ENCODE data around the gene SRBD1. TPM values are rescaled to one million over a fixed set of nuclear protein-coding genes. Genes with fewer than 3 reads are reported as not detected.

Gene SRBD1
- total and polyA plus RNA-seq, 10 donors, result 4.6 to 57.8 (median 25.8) TPM

DNA sequence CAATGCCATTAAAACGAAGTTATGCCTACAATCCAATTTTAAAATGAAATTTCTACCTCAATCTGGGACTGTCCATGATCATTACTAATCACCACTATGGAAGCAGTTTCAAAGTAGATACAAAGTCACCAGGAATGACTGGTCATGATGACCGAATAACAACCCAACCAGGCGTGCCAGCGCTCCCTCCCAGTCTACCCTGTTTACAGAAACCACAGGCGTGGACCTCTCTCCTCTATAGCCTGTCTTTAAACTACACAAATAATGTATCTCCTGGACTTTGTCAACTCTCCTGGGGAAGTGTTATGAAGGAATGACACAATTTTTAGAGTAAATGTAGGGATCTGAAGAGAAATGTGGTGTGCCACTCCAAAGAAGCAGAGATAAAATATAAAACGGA, 150.2 kb downstream of the SRBD1 start:
- TF ChIP-seq POLR2A (IDR thresholded peaks at IDR 0.05), result no peak
- TF ChIP-seq POLR2AphosphoS5 (IDR thresholded peaks at IDR 0.05), result no peak
- TF ChIP-seq, protein P1, sequence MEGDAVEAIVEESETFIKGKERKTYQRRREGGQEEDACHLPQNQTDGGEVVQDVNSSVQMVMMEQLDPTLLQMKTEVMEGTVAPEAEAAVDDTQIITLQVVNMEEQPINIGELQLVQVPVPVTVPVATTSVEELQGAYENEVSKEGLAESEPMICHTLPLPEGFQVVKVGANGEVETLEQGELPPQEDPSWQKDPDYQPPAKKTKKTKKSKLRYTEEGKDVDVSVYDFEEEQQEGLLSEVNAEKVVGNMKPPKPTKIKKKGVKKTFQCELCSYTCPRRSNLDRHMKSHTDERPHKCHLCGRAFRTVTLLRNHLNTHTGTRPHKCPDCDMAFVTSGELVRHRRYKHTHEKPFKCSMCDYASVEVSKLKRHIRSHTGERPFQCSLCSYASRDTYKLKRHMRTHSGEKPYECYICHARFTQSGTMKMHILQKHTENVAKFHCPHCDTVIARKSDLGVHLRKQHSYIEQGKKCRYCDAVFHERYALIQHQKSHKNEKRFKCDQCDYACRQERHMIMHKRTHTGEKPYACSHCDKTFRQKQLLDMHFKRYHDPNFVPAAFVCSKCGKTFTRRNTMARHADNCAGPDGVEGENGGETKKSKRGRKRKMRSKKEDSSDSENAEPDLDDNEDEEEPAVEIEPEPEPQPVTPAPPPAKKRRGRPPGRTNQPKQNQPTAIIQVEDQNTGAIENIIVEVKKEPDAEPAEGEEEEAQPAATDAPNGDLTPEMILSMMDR (IDR thresholded peaks at IDR 0.05 in 8 of 11, conservative IDR thresholded peaks at IDR 0.05 in 3 of 11), result no peak
- intact Hi-C loops (cut with DNase I; ENCODE audit: low total_unique reads), result no loop called here
- no peaks in the 10 kb centered on the region for H3K27me3 ChIP-seq (replicated peaks in 1 of 7)
- no peak overlapping the region for H3K27ac ChIP-seq
- H3K4me3 ChIP-seq, result no peak overlapping the region
- peaks cover 0 to 11% (median 2%) of the 10 kb centered on the region in 6 donors for H3K4me1 ChIP-seq
- H3K9me3 ChIP-seq, result no peaks in the 10 kb centered on the region
- DNase-seq, result no peak
- peaks cover 0 to 8% (median 0%) of the 10 kb centered on the region in 6 donors for H3K36me3 ChIP-seq
- WGBS, 5 donors, result 91 to 98% (median 95%) methylated on average over 6 of the region's 6 CpGs

GRCh38 chr2:45459860-45460259, 151.2 kb downstream of the SRBD1 start:
- 84 to 94% (median 86%) methylated on average over 3 of the region's 3 CpGs for WGBS, 5 donors
- H3K9me3 ChIP-seq, result no peaks in the 10 kb centered on the region
- intact Hi-C loops (cut with DNase I; ENCODE audit: low total_unique reads), result no loop called here
- H3K4me1 ChIP-seq, result peaks cover 0 to 11% (median 2%) of the 10 kb centered on the region in 6 donors
- H3K27me3 ChIP-seq (replicated peaks in 1 of 7), result no peaks in the 10 kb centered on the region
- H3K27ac ChIP-seq, result peak overlapping the region in 1 of 8 donors; percentile 37
- no peak for DNase-seq
- peaks cover 0 to 8% (median 0%) of the 10 kb centered on the region in 6 donors for H3K36me3 ChIP-seq
- TF ChIP-seq POLR2AphosphoS5 (IDR thresholded peaks at IDR 0.05) (no peak), POLR2A (IDR thresholded peaks at IDR 0.05) (no peak)
- TF ChIP-seq, protein P1 (IDR thresholded peaks at IDR 0.05 in 8 of 11, conservative IDR thresholded peaks at IDR 0.05 in 3 of 11), result no peak
- H3K4me3 ChIP-seq, result no peak overlapping the region

- H3K4me1 ChIP-seq, result peaks cover 0 to 11% (median 2%) of the 10 kb centered on the region in 6 donors
- H3K27ac ChIP-seq, result peak overlapping the region in 4 of 8 donors; percentile 2 to 49 (median 31)
- TF ChIP-seq POLR2AphosphoS5 (IDR thresholded peaks at IDR 0.05) (no peak), POLR2A (IDR thresholded peaks at IDR 0.05) (no peak)
- TF ChIP-seq, protein P1 (IDR thresholded peaks at IDR 0.05 in 8 of 11, conservative IDR thresholded peaks at IDR 0.05 in 3 of 11), result no peak
- no peaks in the 10 kb centered on the region for H3K27me3 ChIP-seq (replicated peaks in 1 of 7)
- WGBS, 5 donors, result 30 to 49% (median 33%) methylated on average over 3 of the region's 3 CpGs
- intact Hi-C loops (cut with DNase I; ENCODE audit: low total_unique reads), result no loop called here
- H3K4me3 ChIP-seq, result no peak overlapping the region
- no peaks in the 10 kb centered on the region for H3K9me3 ChIP-seq
- H3K36me3 ChIP-seq, result peaks cover 0 to 8% (median 0%) of the 10 kb centered on the region in 6 donors
- DNase-seq, result no peak
Observed at GRCh38 chr2:45458909-45459563, 152.0 kb downstream of the SRBD1 start.

DNA sequence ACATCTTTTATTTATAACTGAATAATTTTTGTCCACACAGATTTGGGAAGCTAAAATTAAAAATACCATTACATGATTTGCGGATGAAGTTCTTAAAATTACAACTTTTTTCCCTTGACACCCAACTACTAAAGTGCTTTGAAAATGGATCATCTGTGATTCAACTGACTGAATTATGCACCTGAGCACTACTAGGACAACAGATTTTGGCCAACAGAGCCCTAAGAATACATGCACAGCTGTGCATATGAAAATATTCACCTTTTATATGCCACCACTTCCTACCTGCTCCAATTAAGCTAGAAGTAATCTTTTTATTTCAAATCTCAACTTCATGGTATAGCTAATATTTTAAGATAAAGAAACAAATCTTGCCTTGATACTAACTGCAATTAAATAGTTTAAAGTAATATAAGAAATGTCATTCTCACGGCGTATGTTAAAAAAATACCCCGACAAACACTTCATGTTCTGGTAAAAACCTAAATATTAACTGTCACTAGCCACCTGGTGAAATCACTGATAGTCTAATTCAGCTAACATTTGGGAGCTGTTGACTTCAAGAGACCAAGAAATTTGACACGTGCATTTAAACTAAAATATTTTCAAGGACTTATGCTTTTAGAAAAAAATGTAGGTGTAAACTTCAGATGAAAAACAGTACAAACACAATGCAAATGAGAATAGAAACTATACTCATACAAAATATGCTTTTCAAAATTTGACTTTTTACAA, 153.7 kb downstream of the SRBD1 start:
- no peak overlapping the region for H3K4me3 ChIP-seq
- TF ChIP-seq POLR2AphosphoS5 (IDR thresholded peaks at IDR 0.05), result no peak
- TF ChIP-seq, protein P1 (IDR thresholded peaks at IDR 0.05 in 8 of 11, conservative IDR thresholded peaks at IDR 0.05 in 3 of 11), result no peak
- no peak for TF ChIP-seq POLR2A (IDR thresholded peaks at IDR 0.05)
- WGBS, 5 donors, result 96 to 98% (median 96%) methylated on average over 5 of the region's 5 CpGs
- DNase-seq, result no peak
- H3K27ac ChIP-seq, result no peak overlapping the region
- H3K4me1 ChIP-seq, result peaks cover 0 to 11% (median 2%) of the 10 kb centered on the region in 6 donors
- intact Hi-C loops (cut with DNase I; ENCODE audit: low total_unique reads), result no loop called here
- no peaks in the 10 kb centered on the region for H3K27me3 ChIP-seq (replicated peaks in 1 of 7)
- H3K36me3 ChIP-seq, result peaks cover 0 to 8% (median 0%) of the 10 kb centered on the region in 6 donors
- H3K9me3 ChIP-seq, result no peaks in the 10 kb centered on the region

Measured in spleen (tissue), 11 donors.